ENCODE measurements around the gene COL16A1.

COL16A1 gene

GRCh38 chr1:31615414-31615813 lies 88.4 kb downstream of the COL16A1 start:
- DNase-seq (no peak), ATAC-seq (ENCODE audit: insufficient read depth, low read depth) (no peak)
- Histone ChIP-seq H3K4me1 (ENCODE audit: insufficient read depth, low read length) (no peaks in the 10 kb centered on the region), H3K9me3 (ENCODE audit: insufficient read depth, low read length, severe bottlenecking) (no peaks in the 10 kb centered on the region), H3K4me2 (ENCODE audit: insufficient read depth, low read length) (no peak overlapping the region), H2AFZ (ENCODE audit: low read depth, low read length) (no peak overlapping the region), H4K20me1 (ENCODE audit: insufficient read depth, low read length) (0 out of 2 replicates have a peak, but pooled peaks cover 8% of the 10 kb centered on the region), H3K4me3 (ENCODE audit: low read depth in 1 of 2, low read length in 2 of 2) (no peak overlapping the region), H3K27ac (ENCODE audit: low read length) (no peak overlapping the region), H3K79me2 (ENCODE audit: insufficient read depth, low read length) (no peaks in the 10 kb centered on the region), H3K9ac (ENCODE audit: low read depth, low read length) (no peak overlapping the region), H3K27me3 (ENCODE audit: insufficient read depth, low read length, poor library complexity) (peaks cover 11% of the 10 kb centered on the region), H3K36me3 (ENCODE audit: insufficient read depth, low read length) (no peaks in the 10 kb centered on the region)
- TF ChIP-seq CTCF (IDR thresholded peaks at IDR 0.05; ENCODE audit: borderline replicate concordance, extremely low read depth, low read length, poor library complexity, severe bottlenecking): no peak
- TF ChIP-seq EZH2 (IDR thresholded peaks at IDR 0.05; ENCODE audit: borderline replicate concordance, low read depth, low read length, severe bottlenecking): no peak

- TF ChIP-seq CTCF (IDR thresholded peaks at IDR 0.05; ENCODE audit: borderline replicate concordance, extremely low read depth, low read length, poor library complexity, severe bottlenecking): no peak
- no peak for TF ChIP-seq EZH2 (IDR thresholded peaks at IDR 0.05; ENCODE audit: borderline replicate concordance, low read depth, low read length, severe bottlenecking)
- no peak overlapping the region for H3K4me2 ChIP-seq (ENCODE audit: insufficient read depth, low read length)
- H3K4me1 ChIP-seq (ENCODE audit: insufficient read depth, low read length): no peaks in the 10 kb centered on the region
- H3K36me3 ChIP-seq (ENCODE audit: insufficient read depth, low read length): no peaks in the 10 kb centered on the region
- 0 out of 2 replicates have a peak, but pooled peaks cover 8% of the 10 kb centered on the region for H4K20me1 ChIP-seq (ENCODE audit: insufficient read depth, low read length)
- DNase-seq (no peak), ATAC-seq (ENCODE audit: insufficient read depth, low read depth) (no peak)
- no peaks in the 10 kb centered on the region for H3K9me3 ChIP-seq (ENCODE audit: insufficient read depth, low read length, severe bottlenecking)
- no peak overlapping the region for H2AFZ ChIP-seq (ENCODE audit: low read depth, low read length)
- no peak overlapping the region for H3K4me3 ChIP-seq (ENCODE audit: low read depth in 1 of 2, low read length in 2 of 2)
- H3K79me2 ChIP-seq (ENCODE audit: insufficient read depth, low read length): no peaks in the 10 kb centered on the region
- H3K9ac ChIP-seq (ENCODE audit: low read depth, low read length): no peak overlapping the region
- H3K27ac ChIP-seq (ENCODE audit: low read length): no peak overlapping the region
- H3K27me3 ChIP-seq (ENCODE audit: insufficient read depth, low read length, poor library complexity): peaks cover 11% of the 10 kb centered on the region
These were observed 89.3 kb downstream of the COL16A1 start for GRCh38 chr1:31614414-31615005.

- TF ChIP-seq EZH2 (IDR thresholded peaks at IDR 0.05; ENCODE audit: borderline replicate concordance, low read depth, low read length, severe bottlenecking) (no peak), CTCF (IDR thresholded peaks at IDR 0.05; ENCODE audit: borderline replicate concordance, extremely low read depth, low read length, poor library complexity, severe bottlenecking) (no peak)
- Histone ChIP-seq H3K4me3 (ENCODE audit: low read depth in 1 of 2, low read length in 2 of 2) (no peak overlapping the region), H3K27ac (ENCODE audit: low read length) (no peak overlapping the region), H4K20me1 (ENCODE audit: insufficient read depth, low read length) (no peaks in the 10 kb centered on the region), H3K4me1 (ENCODE audit: insufficient read depth, low read length) (no peaks in the 10 kb centered on the region), H3K79me2 (ENCODE audit: insufficient read depth, low read length) (no peaks in the 10 kb centered on the region), H3K9ac (ENCODE audit: low read depth, low read length) (no peak overlapping the region), H3K4me2 (ENCODE audit: insufficient read depth, low read length) (no peak overlapping the region), H3K9me3 (ENCODE audit: insufficient read depth, low read length, severe bottlenecking) (no peaks in the 10 kb centered on the region), H3K36me3 (ENCODE audit: insufficient read depth, low read length) (no peaks in the 10 kb centered on the region), H2AFZ (ENCODE audit: low read depth, low read length) (no peak overlapping the region), H3K27me3 (ENCODE audit: insufficient read depth, low read length, poor library complexity) (no peaks in the 10 kb centered on the region)
- ATAC-seq (ENCODE audit: insufficient read depth, low read depth) (no peak), DNase-seq (no peak)
These were observed 94.2 kb downstream of the COL16A1 start for GRCh38 chr1:31609514-31610118.
